GM20000 (cell line): ENCODE data around the gene INPP5J.

Experiments
- DNase-seq: peaks from one replicate; pipeline ENCODE4 v3.0.0; 2012; ENCODE audit warnings: low spot score
- TF ChIP-seq, protein P1 (sequence below): IDR thresholded peaks from 2 replicates; pipeline ENCODE4 v1.5.1; 2012; ENCODE audit warnings: mild to moderate bottlenecking, control low read depth; ENCODE audit errors: extremely low read depth, missing control alignments

The INPP5J gene

DNA sequence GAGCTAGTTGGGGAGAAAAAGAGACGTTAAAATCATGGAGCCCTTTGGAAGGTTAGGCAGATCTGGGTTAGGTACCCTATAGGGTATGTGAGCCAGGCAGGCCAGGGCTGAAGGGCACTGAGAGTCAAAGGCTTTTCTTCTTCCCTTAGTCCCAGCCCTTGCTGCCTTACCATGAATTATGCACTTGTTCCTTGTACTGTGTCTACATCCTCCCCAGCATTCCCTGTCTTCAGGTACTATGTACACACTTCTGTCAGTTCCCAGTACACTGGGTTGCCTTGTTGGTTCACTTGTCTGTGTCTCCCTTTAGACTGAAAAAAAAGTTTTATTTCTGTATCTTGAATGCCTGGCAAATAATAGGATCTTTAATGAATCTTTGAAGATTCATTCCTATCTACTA, 54.2 kb downstream of the INPP5J start:
- DNase-seq, result no peak
- TF ChIP-seq, protein P1, sequence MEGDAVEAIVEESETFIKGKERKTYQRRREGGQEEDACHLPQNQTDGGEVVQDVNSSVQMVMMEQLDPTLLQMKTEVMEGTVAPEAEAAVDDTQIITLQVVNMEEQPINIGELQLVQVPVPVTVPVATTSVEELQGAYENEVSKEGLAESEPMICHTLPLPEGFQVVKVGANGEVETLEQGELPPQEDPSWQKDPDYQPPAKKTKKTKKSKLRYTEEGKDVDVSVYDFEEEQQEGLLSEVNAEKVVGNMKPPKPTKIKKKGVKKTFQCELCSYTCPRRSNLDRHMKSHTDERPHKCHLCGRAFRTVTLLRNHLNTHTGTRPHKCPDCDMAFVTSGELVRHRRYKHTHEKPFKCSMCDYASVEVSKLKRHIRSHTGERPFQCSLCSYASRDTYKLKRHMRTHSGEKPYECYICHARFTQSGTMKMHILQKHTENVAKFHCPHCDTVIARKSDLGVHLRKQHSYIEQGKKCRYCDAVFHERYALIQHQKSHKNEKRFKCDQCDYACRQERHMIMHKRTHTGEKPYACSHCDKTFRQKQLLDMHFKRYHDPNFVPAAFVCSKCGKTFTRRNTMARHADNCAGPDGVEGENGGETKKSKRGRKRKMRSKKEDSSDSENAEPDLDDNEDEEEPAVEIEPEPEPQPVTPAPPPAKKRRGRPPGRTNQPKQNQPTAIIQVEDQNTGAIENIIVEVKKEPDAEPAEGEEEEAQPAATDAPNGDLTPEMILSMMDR, result no peak

DNA sequence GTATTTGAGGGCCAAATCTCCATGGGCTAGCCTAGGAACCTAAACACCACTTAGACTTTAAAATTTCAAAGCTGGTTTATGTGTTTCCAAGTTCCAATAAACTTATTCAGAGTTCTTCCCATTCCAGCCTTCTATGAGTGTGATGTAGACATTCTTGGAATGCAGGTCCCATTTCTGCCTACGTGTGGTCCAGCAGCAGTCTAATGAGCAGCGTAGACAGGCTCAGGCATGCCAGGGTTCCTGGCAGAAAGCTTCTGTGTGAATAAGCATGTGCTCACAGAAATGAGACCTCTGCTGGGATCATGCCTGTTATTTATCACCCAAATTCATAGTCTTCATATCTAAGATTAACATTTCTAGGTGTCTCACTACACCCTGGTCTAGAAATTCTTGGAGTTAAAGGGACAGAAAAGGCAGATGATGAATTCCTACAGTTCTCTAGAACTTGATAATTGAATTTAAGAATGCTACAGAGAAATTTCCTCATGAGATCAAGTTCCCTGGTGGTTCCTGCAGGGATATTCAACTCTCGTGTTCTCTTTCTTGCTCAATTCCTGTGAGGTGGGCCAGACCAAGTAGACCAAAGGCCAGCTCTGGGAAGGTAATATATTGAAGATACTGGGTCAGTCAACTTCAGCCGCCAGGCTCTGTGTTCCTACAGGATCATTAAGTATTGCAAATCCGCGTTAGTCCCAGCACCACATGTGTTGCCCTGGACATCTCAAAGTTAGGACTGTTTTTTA, 54.8 kb downstream of the INPP5J start:
- DNase-seq, result no peak
- TF ChIP-seq, protein P1, result no peak

DNA sequence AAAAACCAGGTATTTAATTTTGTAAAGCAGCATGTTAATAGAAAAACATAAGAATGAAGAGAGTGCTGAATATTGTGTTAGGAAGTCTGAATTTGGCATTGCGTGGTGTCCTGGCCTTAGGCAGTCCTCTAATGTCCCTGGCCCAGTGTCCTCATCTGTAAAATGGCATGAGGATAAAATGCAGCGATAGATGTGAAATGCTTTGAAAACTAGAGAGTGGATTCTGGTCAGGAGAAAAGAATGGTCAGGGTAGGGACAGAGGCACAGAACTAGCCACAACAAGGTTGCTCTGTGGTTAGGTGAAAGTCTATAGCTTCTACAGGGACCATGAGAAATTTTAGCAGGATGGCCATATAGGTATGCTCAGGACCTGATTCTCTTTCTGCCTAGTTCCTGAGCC, 56.1 kb downstream of the INPP5J start:
- TF ChIP-seq, protein P1, result no peak
- no peak for DNase-seq

DNA sequence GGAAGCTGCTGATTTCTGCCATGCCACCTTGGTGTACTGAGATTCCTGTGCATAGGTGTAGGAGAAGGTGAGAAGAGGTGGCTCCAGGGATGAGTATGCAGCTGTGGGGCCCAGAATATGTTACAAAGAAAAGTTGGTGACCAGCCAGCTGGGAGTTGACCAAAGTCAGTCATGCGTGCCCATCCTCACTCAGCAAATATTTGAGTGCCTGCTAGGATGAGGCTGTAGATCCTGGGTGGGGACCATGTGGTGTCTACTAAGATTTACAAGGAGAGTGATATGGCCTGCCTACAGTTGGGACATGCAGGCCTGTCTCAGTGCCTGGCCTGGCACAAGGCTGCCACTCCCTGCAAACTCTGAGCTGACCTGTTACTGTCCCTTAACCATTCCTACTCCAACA, 56.6 kb downstream of the INPP5J start:
- TF ChIP-seq, protein P1, result no peak
- DNase-seq, result no peak

DNA sequence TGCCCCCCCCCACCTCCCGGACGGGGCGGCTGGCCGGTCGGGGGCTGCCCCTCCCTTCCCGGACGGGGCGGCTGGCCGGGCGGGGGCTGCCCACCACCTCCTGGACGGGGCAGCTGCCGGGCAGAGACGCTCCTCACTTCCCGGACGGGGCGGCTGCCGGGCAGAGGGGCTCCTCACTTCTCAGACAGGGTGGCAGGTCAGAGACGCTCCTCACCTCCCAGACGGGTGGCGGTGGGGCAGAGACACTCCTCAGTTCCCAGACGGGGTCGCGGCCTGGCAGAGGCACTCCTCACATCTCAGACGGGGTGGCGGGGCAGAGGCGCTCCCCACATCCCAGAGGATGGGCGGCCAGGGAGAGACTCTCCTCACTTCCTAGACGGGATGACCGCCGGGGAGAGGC, 61.2 kb downstream of the INPP5J start:
- TF ChIP-seq, protein P1, result no peak
- DNase-seq, result no peak
